ENCODE measurements around the gene UTP15.

UTP15 gene

DNA sequence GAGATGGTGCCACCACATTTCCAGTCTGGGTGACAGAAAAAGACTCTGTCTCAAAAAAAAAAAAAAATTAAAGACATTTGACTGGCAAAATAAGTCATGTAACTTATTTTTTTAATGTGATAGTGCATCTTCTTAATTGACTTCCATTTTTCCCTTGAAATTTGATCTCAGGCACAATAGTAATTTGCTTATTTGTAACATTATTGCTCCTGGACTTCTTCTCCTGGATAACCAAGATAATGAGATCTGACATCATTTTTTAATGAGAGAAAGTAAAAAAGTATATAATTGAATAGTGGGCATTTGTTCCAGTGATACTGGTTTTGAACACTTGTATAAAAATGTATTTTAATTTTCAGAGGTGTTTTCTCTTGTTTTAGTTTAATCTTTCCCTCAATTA lies 63.9 kb downstream of the UTP15 start:
- H3K4me3 ChIP-seq (ENCODE audit: low read length), result no peak overlapping the region
- H3K4me1 ChIP-seq (ENCODE audit: control insufficient read depth, insufficient read depth, low read length), result peaks cover 14% of the 10 kb centered on the region
- H3K36me3 ChIP-seq (ENCODE audit: control insufficient read depth, insufficient read depth, low read length), result no peaks in the 10 kb centered on the region
- no peaks in the 10 kb centered on the region for H3K27me3 ChIP-seq (ENCODE audit: control insufficient read depth, insufficient read depth, low read length)
- no peak overlapping the region for H3K9ac ChIP-seq (ENCODE audit: low read length)
- H3K9me3 ChIP-seq (ENCODE audit: control insufficient read depth, low read length), result no peaks in the 10 kb centered on the region

DNA sequence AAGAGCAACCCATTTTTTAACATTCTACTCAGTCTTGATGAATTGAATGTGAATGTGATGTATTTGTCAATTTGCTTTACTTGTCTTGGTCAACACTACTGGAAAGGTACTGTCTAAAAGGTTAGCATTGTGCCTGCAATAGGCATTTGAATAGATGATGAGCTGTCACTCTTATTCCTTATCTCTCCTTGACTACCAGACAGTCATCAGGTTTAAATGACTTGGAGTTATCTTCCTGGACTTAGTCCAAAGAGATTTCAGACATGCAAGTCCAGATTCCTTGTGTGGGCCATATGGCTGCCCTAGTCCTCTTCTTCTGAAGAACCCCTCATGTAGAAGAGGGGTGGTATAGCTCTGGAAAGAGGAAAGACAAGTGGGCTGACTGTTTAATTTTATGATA lies 65.2 kb downstream of the UTP15 start:
- peaks cover 4% of the 10 kb centered on the region for H3K4me1 ChIP-seq (ENCODE audit: control insufficient read depth, insufficient read depth, low read length)
- H3K4me3 ChIP-seq (ENCODE audit: low read length), result no peak overlapping the region
- H3K9ac ChIP-seq (ENCODE audit: low read length), result no peak overlapping the region
- H3K27me3 ChIP-seq (ENCODE audit: control insufficient read depth, insufficient read depth, low read length), result no peaks in the 10 kb centered on the region
- no peaks in the 10 kb centered on the region for H3K36me3 ChIP-seq (ENCODE audit: control insufficient read depth, insufficient read depth, low read length)
- H3K9me3 ChIP-seq (ENCODE audit: control insufficient read depth, low read length), result no peaks in the 10 kb centered on the region

DNA sequence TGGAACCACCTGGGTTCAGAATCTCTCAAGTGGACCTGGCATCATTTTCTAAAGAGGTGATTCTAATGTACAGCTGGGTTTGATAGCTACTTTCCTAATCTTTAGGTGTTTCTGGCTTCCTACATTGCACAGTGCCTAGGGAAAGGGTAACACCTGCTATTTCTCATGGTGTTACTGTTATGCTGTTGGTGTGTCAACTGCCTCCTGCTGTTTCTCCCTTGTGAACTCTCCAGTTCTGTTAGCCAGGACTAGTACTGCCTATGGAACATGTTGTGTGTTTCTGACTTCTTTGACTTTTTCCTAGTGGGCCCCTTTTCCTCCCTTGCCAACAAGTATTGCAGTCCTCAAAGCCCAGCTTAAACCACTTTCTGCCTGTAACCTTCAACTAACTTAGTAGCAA lies 66.0 kb downstream of the UTP15 start:
- H3K36me3 ChIP-seq (ENCODE audit: control insufficient read depth, insufficient read depth, low read length), result no peaks in the 10 kb centered on the region
- peaks cover 6% of the 10 kb centered on the region for H3K4me1 ChIP-seq (ENCODE audit: control insufficient read depth, insufficient read depth, low read length)
- H3K4me3 ChIP-seq (ENCODE audit: low read length), result no peak overlapping the region
- no peaks in the 10 kb centered on the region for H3K27me3 ChIP-seq (ENCODE audit: control insufficient read depth, insufficient read depth, low read length)
- H3K9me3 ChIP-seq (ENCODE audit: control insufficient read depth, low read length), result no peaks in the 10 kb centered on the region
- no peak overlapping the region for H3K9ac ChIP-seq (ENCODE audit: low read length)

Measured in mucosa of stomach (tissue), 1 donor.